GM18505 (cell line): ENCODE data around the gene PLEKHH2.
A peak's percentile ranks its signal among the peaks of the same experiment; 100 is the strongest.

Source experiments
- ATAC-seq: cut with Tn5 transposase; IDR thresholded peaks from one replicate; pipeline ENCODE4 v1.9.1; 2021; ENCODE audit not compliant: unreplicated experiment
- POLR2A ChIP-seq: IDR thresholded peaks from 4 replicates; pipeline ENCODE4 v1.6.1; 2011; ENCODE audit warnings: borderline replicate concordance; ENCODE audit not compliant: insufficient read depth, insufficient read length; ENCODE audit errors: extremely low read depth

Gene PLEKHH2

DNA sequence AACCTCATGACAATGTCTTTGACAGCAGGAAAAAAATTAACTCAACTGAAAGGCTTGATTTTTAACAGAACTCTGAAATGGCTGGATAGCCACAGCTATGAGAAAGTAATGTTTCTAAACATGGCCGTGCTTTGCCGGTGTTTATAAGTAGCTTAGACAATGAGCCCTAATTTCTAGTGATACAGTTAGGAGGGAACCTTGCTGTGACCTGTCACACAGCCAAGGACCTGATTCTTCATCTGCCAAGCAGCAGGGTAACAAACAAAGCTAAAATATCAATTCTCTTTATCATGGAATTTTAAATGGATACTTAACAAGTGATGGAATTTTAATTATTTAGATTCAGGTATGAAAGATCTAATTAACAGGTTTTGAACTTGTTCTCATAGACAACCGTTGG is 112.5 kb downstream of the PLEKHH2 start:
- ATAC-seq = no peak
- TF ChIP-seq POLR2A = no peak

DNA sequence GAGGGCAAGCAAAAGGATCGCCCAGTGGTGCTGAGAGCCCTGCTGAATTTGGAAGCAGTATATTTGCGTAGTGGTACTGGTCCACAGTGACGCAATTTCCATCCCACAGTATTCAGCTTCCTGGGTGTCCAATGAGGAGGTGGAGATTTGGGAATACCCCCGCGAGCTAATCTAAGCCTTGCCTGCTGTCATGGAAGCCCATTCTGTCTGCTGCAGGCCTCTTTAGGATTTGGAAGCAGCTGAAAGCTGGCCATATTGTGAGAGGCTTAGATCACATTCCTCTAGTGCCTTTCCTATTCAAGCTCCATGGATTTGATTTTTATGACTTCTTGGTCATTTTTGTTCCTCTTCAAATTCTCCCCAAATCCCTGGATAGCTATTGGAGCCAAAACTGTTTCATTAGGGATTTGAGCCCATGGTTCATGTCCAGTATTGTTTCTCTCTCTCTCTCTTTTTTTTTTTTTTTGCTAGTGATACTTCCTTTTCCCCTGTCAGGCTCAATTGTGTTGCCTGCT is 114.5 kb downstream of the PLEKHH2 start:
- no peak for ATAC-seq
- no peak for TF ChIP-seq POLR2A

DNA sequence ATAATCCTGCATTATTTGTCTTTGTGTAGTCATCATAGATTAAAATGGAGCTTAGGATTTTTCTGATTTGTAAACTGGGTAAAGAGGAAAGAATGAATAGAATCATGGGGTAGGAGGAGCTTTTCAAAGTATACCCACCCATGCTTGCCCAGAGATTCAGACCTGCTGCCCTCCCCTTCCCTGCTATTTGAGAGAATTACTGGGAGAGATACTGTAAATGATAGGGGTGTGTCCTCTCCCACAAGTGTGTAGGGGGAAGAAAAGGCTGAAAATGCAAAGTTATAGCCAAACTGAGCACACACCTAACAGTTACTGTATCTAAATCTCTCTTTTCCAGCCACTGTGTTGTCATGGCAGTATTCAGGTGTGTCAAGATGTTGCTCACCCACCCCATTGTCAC is 115.2 kb downstream of the PLEKHH2 start:
- TF ChIP-seq POLR2A = no peak
- ATAC-seq = no peak

GRCh38 chr2:43754180-43754579 is 117.1 kb downstream of the PLEKHH2 start:
- ATAC-seq = no peak
- no peak for TF ChIP-seq POLR2A

- TF ChIP-seq POLR2A = no peak
- no peak for ATAC-seq
These were observed 121.7 kb downstream of the PLEKHH2 start for GRCh38 chr2:43758739-43759138.

GRCh38 chr2:43759195-43759594 is 122.1 kb downstream of the PLEKHH2 start:
- no peak for ATAC-seq
- no peak for TF ChIP-seq POLR2A

DNA sequence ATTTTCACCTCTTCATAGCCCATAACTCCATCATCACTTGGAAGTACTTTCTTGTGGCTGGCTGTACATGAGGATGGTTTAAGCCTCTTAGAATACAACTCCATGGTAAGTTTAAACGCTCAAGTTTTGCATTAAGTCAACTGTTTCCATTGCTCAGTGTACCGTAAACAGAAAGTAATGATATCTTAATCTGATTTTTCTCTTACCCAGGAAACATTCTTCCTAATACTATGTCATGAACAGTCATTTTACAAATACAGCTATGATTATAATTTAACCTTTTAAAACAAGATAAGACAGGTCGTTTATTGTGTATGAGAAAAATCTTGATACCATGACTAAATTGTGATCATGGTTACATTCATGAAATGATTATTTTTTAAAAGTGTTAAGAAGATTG is 125.2 kb downstream of the PLEKHH2 start:
- TF ChIP-seq POLR2A = no peak
- no peak for ATAC-seq

DNA sequence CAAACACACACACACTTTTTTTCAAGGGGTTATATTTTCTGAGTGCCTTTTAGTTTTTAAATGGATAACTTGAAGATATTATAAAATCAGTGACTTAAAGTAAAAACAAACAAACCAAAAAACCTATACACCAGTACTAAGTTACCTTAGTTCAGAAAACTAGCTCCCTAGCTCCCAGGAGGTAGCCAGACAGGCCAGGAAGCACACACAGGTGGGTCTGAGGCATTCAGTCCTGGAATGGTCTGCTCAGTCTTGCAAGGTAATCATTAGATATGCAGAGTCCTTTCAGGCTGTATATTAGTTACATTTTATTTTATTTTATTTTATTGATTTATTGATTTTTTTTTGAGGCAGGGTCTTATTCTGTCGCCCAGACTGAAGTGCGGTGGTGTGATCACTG is 126.0 kb downstream of the PLEKHH2 start:
- ATAC-seq = no peak
- TF ChIP-seq POLR2A = no peak

DNA sequence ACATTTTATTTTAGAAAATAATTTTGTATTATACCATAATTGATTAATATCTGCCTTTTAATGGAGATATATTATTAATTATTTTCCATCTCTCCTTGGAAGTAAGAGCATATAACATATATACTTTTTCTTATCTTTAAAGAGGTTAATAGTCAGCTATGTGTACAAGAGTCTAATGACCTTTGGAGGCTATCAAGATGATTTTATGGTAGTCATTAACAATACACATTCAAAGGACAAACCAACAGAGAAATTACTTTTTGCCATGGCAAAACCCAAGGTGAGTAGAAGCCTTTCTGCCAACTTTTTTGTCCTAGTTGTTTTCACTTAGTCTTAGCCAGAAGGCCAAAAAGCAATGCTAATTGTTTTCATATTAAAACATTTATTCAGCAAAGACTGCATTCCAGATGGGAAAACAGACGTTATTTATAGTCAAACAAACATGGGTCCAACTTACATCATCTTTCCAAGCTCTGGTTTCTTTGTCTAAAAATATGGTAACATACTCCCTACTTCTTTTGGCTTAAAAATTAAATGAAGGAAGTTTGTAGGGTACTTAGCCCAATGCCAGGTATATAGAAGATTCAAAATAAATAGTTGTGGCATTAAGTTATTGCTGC is 127.1 kb downstream of the PLEKHH2 start:
- no peak for TF ChIP-seq POLR2A
- no peak for ATAC-seq

- no peak for TF ChIP-seq POLR2A
- no peak for ATAC-seq
These were observed 128.9 kb downstream of the PLEKHH2 start for GRCh38 chr2:43766006-43766405.

GRCh38 chr2:43773876-43774613 is 137.0 kb downstream of the PLEKHH2 start, which contains the start of gene DYNC2LI1:
Gene DYNC2LI1 (plus strand): TSS chr2:43774039. CDS start chr2:43774139, 100 bp downstream.
- peak; percentile 48 for TF ChIP-seq POLR2A
- peak; percentile 99 for ATAC-seq

GRCh38 chr2:43774617-43775016 is 137.6 kb downstream of the PLEKHH2 start:
- no peak for TF ChIP-seq POLR2A
- no peak for ATAC-seq

GRCh38 chr2:43776324-43776723 is 139.3 kb downstream of the PLEKHH2 start:
- ATAC-seq = no peak
- TF ChIP-seq POLR2A = no peak

DNA sequence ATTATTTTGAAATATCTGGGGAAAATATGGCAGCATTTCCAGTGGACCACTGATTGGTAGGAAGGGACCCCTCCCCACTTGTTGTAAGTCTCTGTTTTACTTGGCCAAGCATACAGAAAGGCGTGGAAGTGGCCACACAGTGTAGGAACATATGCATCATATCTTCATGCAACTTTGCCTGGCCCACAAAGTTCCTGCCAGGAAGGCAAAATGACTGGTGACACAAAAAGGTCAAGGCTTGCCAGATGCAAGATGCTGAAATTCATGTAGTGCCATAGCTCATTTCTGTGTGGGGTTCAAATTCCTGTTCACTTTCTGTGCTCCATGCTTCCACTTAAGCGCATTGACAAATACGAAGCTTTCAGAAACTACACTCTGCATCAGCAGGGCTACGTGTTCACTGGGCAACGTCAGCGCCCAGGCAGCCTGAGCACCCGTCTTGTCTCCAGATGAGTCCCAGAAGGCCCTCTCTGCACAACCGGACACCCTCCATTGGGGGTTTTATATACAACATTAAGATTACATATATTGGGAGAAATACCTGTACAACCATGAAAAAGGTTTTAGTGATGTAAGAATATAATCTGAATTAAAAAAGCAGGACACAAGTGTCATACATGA is 140.4 kb downstream of the PLEKHH2 start:
- TF ChIP-seq POLR2A = no peak
- ATAC-seq = no peak
